AG09309 (cell line): ENCODE measurements around the gene TMCC2.

Source experiments
- DNase-seq: peaks from one replicate; pipeline ENCODE4 v3.0.0-alpha.2; 2010; ENCODE audit warnings: low read depth
- H3K4me3 ChIP-seq: 2 replicates; pipeline ENCODE4 v1.5.1; 2011; ENCODE audit warnings: mild to moderate bottlenecking, low read depth, low read length, moderate library complexity; ENCODE audit not compliant: control insufficient read depth
- CTCF ChIP-seq: IDR thresholded peaks from 2 replicates; pipeline ENCODE4 v1.5.1; 2011; ENCODE audit warnings: mild to moderate bottlenecking, low read depth, low read length, inconsistent platforms; ENCODE audit not compliant: insufficient read depth, control insufficient read depth; ENCODE audit errors: missing control alignments

Gene TMCC2

GRCh38 chr1:205224736-205225135 is 3.0 kb upstream of the TMCC2 start:
- H3K4me3 ChIP-seq: no peak overlapping the region
- no peak for TF ChIP-seq CTCF
- DNase-seq: no peak

- no peak for TF ChIP-seq CTCF
- DNase-seq: no peak
- H3K4me3 ChIP-seq: no peak overlapping the region
Observed at GRCh38 chr1:205225901-205226765, 1.6 kb upstream of the TMCC2 start.

GRCh38 chr1:205226868-205227583 is 720 bp upstream of the TMCC2 start:
- peak overlapping the region; percentile 87 for H3K4me3 ChIP-seq
- DNase-seq: no peak
- TF ChIP-seq CTCF: no peak

GRCh38 chr1:205228093-205228521 is 361 bp downstream of the TMCC2 start:
- no peak for DNase-seq
- no peak for TF ChIP-seq CTCF
- H3K4me3 ChIP-seq: peak overlapping the region; percentile 87

- H3K4me3 ChIP-seq: peak overlapping the region; percentile 16
- TF ChIP-seq CTCF: peak; percentile 16
- DNase-seq: no peak
Observed at GRCh38 chr1:205229399-205229871, 1.7 kb downstream of the TMCC2 start.

- DNase-seq: no peak
- no peak for TF ChIP-seq CTCF
- no peak overlapping the region for H3K4me3 ChIP-seq
Observed at GRCh38 chr1:205229916-205230700, 2.4 kb downstream of the TMCC2 start.
